HG02870 (cell line): Measurements from ENCODE around the gene KMT2C.
"Not testable (repeated sequence)": the region's sequence is repeated elsewhere in the genome, so short reads cannot be mapped to it uniquely, and the experiment has no call there.

Experiments
- ATAC-seq: cut with Tn5 transposase; IDR thresholded peaks from one replicate; pipeline ENCODE4 v1.9.1; 2021; ENCODE audit warnings: mild to moderate bottlenecking, moderate library complexity; ENCODE audit not compliant: unreplicated experiment

KMT2C gene

GRCh38 chr7:152435384-152436110 is at the start of gene KMT2C:
Gene KMT2C, minus strand, starts transcription at chr7:152436003. Its CDS starts 217 bp downstream, at chr7:152435786.
- ATAC-seq = peak; percentile 9

DNA sequence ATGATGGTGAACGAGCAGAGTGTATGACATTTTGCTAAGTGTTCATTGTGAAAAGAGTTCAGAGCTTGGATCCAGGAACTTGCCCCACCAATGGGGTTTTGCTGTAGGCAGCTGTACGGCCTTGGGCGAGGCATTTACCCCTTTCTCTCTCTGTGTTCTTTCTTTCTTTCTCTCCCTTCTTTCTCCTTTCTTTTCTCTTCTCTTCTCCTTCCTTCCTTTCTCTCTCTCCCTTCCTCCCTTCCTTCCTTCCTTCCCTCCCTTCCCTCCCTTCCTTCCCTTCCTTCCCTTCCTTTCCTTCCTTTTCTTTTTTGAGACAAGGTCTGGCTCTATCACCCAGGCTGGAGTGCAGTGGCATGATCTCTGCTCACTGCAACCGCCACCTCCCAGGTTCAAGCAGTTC is 45.3 kb upstream of the KMT2C start:
- ATAC-seq = no peak

DNA sequence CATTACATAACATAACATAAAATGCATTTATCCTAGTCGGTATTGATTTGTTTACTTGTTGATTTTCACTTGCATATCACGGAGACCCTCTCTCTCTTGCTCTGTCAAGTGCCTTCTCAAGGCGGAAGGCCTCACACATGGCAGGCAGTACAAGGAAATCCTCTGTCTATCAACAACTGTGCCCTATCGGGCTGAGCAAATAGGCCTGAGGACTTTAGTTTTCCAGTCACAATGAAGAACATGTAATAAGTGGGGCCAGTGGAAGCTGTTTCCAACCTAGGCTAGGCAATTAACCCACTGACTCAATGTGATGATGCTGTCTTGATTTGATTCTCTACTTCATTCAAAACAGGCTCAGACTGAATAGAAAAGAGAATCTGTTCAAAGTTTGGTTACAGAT is 44.9 kb upstream of the KMT2C start:
- ATAC-seq = no peak

DNA sequence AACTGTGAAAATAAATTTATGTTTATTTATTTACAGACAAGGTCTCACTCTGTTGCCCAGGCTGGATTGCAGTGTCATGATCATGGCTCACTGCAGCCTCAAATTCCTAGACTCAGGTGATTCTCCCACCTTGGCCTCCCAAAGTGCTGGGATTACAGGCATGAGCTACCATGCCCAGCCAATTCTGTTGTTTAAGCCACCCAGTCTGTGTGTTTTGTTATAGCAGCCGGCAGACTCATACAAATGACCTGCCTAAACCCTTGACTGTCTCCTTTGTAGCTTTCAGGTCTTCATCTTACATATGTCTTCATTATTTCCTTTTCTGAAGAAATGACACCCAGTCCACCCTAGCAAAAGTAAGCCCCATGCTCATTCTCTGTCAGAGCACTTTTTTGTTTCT is 43.8 kb upstream of the KMT2C start:
- ATAC-seq = no peak

DNA sequence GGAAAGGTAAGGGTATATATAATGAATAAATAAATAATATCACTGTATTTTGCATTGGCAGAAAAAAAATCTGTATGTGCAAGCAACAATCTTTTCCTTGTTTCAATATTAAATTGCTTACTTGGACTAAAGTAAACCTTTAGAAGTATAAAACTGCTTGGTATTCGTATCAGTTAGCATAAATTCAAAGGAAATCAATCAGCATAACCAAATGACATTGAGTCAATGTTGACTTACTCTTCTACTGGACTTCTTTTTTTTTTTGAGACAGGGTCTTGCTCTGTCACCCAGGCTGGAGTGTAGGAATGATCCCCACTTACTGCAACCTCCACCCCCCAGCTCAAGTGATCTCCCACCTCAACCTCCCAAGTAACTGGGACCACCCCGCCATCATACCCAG is 42.3 kb upstream of the KMT2C start:
- ATAC-seq = no peak

GRCh38 chr7:152477079-152477478 is 41.3 kb upstream of the KMT2C start:
- ATAC-seq = no peak

DNA sequence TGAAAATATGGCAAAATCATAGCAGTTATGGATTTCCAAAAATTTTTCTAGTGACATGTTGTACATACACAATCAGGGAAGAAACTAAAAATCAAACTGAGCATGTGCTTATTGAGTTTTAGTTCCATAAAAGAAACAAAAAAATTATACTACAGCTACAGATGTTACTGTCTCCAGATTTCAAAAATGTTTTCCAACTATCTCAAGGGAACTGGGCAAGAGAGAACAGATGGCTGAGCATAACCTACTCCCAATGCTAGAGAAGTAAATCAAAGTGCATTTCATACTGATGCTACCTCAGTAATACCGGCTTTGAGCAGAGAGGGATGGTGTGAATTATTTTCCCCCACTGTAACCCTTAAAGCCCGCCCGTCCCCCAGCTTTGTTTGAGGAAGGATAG is 40.7 kb upstream of the KMT2C start:
- ATAC-seq = no peak

- ATAC-seq = not testable (repeated sequence)
Observed at GRCh38 chr7:152471023-152471620, 35.3 kb upstream of the KMT2C start.

- not testable (repeated sequence) for ATAC-seq
Observed at GRCh38 chr7:152470251-152471022, 34.6 kb upstream of the KMT2C start.

- not testable (repeated sequence) for ATAC-seq
Observed at GRCh38 chr7:152469576-152469975, 33.8 kb upstream of the KMT2C start.

- ATAC-seq = no peak
Observed at GRCh38 chr7:152467225-152467624, 31.4 kb upstream of the KMT2C start.

GRCh38 chr7:152465119-152465387 is 29.2 kb upstream of the KMT2C start:
- ATAC-seq = no peak

DNA sequence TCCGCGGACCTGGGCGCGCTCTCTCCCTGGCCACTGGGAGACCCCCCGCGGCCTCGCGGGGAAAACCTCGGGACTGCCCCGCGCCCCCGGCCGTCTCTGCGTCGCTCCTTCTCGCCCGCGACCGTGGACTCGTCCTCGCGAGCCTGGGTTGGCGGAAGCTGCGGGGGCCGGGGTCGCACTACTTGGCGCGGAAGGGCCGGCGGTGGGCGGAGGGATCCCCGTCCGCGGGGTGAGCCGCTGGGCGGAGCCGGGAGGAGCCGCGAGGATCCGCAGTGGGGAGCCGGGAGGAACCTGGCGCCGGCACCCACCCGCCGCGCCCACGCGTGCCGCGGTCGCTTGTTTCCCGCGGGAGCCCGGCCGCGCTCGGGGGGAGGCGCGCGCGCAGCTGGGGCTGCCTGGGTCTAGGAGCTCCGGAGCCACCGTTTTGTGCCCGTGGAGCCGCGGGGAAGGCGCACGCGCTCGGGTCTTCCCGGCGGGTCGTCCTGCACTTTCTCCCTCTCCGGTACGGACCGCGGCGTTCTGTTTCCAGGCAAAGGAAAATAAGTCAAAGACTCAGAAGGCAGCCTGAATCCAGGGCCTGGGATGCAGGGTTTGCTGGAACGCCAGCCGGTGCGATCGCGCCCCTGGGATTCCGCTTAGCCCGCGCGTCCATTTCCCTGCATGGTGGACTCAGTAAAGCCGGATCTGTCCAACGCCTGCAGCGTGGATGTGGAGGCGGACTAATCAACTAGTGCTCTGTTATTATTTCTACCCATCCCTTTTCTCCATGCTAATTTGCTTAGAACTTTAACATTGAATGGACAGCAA is 28.7 kb upstream of the KMT2C start:
- ATAC-seq = peak; percentile 36

- ATAC-seq = peak; percentile 85
Observed at GRCh38 chr7:152463709-152464311, 28.0 kb upstream of the KMT2C start.

GRCh38 chr7:152462995-152463708 is 27.3 kb upstream of the KMT2C start:
- peak; percentile 4 for ATAC-seq

DNA sequence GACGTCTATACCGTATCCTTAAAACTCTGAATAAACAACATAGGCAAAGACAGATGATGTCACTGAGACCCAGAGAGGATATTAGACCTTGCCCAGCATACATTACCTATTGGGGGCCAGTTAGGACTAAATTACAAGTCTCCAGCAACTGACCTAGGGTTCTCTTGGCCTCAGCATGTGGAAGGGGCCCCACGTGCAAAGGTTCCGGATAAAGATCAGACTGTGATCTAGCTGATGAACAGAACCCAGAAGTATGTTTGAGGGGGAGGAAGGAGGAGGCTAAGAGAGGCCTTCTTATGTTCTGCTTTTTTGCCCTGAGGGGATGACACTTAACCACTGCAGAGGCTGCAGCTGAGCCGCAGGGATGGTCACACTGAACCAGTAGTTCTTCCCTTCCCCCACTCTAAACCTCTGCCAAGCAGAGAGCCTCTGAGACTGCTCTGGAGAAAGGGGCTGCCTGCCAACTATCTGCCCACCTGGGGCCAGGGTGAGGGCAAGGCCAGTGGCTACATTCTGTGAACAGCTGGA is 24.0 kb upstream of the KMT2C start:
- no peak for ATAC-seq

DNA sequence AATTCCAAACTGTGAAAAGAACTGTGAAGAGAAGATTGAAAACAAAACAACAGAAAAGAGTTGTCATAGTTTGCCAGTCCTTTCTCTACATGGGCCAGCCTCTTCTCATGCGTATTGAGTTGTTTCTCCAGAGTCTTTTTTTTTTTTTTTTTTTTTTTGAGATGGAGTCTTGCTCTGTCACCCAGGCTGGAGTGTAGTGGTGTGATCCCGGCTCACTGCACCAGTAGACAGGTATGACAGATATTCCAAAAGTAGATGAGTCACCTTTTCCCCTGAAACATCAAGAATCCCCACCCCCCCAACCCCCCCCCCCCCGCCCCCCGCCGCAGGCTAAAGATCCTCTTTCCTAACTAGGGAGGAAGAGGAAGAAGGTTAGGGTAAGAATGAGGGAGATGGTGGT is 15.6 kb upstream of the KMT2C start:
- ATAC-seq = no peak

DNA sequence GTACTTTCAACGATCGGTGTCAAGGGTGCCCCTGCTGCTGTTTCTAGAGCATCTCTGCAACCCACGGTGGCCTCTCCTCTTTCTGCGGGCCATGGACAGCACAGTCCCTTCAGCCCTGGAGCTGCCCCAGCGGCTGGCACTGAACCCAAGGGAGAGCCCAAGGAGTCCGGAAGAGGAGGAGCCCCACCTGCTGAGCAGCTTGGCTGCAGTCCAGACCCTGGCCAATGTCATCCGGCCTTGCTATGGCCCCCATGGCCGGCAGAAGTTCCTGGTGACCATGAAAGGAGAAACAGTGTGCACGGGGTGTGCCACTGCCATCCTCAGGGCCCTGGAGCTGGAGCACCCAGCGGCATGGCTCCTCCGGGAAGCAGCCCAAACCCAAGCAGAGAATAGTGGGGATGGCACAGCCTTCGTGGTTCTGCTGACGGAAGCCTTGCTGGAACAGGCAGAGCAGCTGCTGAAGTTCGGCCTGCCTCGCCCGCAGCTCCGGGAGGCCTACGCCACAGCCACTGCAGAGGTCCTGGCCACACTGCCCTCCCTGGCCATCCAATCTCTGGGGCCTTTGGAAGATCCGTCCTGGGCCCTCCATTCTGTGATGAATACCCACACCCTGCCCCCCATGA is 9.7 kb upstream of the KMT2C start:
- ATAC-seq = not testable (repeated sequence)

GRCh38 chr7:152443586-152443985 is 7.8 kb upstream of the KMT2C start:
- no peak for ATAC-seq
